CD4-positive, alpha-beta T cell treated with Interferon alpha-2 for 1 hour (primary cell): Measurements from ENCODE around the gene SPOCK1.

ENCODE experiments used
- DNase-seq, 2 donors: peaks; one replicate each; pipeline ENCODE4 v3.0.0-alpha.2; 2020 to 2022

Gene SPOCK1

GRCh38 chr5:137186759-137187461 lies 312.2 kb downstream of the SPOCK1 start:
- no peak for DNase-seq

DNA sequence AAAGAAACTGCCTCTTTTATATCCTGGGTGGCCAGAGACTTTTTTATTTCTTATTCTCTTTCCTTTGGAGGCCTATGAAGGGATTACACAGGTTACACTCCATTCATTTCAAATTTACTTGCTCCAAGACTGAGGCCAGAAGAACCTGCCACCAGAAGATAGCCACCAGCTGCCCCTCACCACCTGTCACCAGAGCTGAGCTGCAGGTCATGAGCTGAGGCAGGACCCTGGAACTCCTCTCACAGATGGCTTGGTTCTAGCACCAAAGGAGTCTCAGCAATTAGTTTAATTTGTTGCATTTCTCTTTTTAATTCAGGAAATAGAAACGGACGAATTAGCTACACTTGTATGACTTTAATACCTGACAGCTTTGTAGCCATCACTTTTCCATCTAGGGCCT lies 313.9 kb downstream of the SPOCK1 start:
- DNase-seq: no peak

DNA sequence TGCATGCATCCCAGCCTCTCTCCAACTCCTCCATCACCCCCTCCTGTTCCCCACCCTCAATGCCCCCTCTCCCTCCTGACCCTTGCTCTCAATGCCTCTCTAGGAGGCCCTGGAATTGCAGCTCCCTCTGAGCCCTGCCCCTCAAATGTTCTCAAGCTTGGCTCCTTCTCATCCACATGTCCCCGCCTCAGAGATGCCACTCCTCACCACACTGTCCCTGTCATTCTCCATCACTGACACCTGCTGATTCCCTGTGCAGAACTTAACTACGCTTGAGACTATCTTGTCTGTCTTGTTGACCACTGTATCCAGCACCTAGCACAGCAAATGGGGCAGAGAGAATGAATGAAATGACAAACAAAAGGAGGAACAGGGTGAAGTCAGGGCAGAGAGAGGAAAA lies 314.4 kb downstream of the SPOCK1 start:
- DNase-seq: no peak

DNA sequence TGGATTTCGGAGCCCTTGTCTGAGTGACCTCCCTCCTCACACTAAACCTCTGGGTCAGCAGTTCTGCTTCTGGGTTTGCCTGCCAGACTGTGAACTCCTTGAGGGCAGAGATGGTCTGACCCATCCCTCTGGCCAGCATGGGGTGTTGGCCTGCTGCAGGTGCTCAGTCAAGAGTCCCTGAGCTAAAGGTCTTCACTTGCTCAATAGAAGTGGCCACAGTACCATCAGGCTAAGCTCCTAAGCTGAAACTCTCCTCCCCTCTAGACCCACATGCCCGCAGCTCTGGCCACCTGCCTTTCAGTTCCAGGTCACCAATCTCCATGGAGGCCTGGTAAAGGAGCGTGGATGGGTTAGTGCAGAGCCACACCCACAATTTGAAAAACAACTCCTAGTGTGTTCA lies 316.6 kb downstream of the SPOCK1 start:
- DNase-seq: no peak

GRCh38 chr5:137181667-137182066 lies 317.5 kb downstream of the SPOCK1 start:
- DNase-seq: no peak

DNA sequence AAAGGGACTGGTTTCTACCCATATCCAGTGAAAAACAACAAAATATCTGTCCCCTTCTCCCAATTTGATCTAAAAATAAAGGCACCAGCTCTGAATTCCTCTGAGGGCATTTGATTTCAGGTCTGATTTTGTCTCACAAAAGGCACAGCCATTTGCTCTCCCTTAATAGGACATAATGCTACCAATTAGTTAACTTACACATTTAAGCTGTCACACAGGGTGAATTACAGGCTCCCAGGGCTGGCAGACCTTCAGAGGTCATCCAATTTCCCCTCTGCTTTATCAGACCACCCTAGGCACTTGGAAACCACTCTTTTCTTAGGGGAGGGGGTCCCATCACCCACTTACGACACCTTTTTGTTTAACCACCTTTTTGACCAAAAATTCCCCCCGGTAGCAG lies 319.9 kb downstream of the SPOCK1 start:
- no peak for DNase-seq

GRCh38 chr5:137176609-137177008 lies 322.5 kb downstream of the SPOCK1 start:
- no peak for DNase-seq

GRCh38 chr5:137176126-137176525 lies 323.0 kb downstream of the SPOCK1 start:
- DNase-seq: no peak

- DNase-seq: no peak
Observed at GRCh38 chr5:137174196-137174595, 324.9 kb downstream of the SPOCK1 start.

DNA sequence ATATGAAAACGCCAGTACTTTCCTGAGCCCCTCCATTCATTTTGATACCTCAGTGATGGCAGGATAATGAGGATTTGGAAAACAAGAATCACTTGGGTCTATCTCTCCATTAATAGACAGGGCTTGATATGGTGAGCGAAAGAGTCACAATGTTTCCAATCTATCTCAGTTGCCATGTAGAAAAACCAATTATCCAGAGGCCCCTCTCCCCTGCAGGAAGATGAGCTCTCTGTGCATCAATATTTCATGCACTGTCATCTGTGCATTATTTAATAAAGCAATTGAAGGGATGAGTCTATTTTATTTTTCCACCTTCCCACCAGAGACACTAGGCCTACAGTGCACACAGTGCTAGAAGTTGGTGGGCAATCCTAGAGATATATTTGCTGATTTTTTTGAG lies 326.9 kb downstream of the SPOCK1 start:
- no peak for DNase-seq

GRCh38 chr5:137167187-137167586 lies 331.9 kb downstream of the SPOCK1 start:
- DNase-seq: no peak

GRCh38 chr5:137164961-137165360 lies 334.2 kb downstream of the SPOCK1 start:
- no peak for DNase-seq

GRCh38 chr5:137164536-137164935 lies 334.6 kb downstream of the SPOCK1 start:
- no peak for DNase-seq

DNA sequence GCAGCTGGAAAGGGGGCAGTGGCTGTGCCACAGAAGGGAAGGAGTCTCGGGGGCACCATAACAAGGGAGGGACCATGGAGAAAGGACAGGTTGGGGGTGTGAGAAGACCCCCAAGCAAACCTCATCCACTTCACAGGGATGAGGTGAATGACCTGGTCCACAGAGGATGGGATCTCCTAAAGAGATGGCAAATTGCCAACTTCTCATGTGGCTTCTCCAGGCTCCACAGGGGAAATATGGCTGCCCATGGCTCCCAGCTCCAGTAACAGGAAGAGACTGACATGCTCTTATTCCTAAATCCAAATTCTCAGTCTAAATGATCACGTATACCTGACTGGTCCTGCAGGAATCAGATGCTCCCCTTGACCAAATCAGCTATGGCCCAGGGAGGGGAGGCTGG lies 340.4 kb downstream of the SPOCK1 start:
- no peak for DNase-seq

DNA sequence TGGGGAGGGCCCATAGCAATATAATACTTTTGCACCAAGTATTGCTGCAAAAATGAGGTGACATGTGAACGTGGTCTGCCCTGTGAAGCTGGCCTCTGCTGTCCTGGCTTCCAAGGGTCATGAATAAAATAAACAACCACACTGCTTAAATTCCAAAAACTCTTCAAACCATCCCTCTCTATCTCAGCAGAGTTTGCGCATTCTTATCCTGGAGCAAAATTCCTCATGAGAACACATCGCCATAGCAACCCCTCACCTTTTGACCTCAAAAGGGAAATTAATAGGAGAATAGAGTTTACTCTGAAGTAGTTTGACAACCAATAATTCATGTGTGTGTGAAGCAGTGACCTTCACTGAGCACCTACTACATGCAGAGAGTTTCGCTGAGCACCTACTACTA lies 342.9 kb downstream of the SPOCK1 start:
- no peak for DNase-seq

- no peak for DNase-seq
Observed at GRCh38 chr5:137155261-137156000, 343.7 kb downstream of the SPOCK1 start.

GRCh38 chr5:137152616-137153015 lies 346.5 kb downstream of the SPOCK1 start:
- DNase-seq: no peak

GRCh38 chr5:137148655-137149054 lies 350.5 kb downstream of the SPOCK1 start:
- DNase-seq: no peak

- no peak for DNase-seq
Observed at GRCh38 chr5:137148159-137148558, 351.0 kb downstream of the SPOCK1 start.

- DNase-seq: no peak
Observed at GRCh38 chr5:137147346-137147745, 351.8 kb downstream of the SPOCK1 start.

DNA sequence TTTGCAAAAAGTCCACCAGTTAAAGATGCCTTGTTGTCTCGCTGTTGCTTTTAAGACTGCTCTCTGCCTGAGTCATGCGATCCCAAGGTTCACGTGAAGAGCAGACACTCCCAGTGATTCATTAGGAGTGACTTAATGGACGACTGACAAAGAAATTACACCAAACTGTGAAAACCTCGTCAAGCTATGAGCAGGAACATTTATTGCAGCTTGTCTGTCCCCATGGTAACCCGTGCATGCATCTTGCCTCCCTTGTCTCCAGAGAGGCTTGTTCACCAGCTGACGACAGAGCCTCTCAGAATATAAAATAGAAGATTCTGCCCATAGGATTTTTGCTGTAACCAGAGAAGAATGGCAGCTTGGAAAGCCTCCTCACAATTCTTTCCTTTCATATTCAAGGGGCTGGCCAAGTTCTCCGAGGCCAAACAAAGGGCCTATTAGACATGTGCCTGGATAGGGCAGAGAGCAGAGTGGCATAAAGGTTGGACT lies 352.7 kb downstream of the SPOCK1 start:
- DNase-seq: no peak

DNA sequence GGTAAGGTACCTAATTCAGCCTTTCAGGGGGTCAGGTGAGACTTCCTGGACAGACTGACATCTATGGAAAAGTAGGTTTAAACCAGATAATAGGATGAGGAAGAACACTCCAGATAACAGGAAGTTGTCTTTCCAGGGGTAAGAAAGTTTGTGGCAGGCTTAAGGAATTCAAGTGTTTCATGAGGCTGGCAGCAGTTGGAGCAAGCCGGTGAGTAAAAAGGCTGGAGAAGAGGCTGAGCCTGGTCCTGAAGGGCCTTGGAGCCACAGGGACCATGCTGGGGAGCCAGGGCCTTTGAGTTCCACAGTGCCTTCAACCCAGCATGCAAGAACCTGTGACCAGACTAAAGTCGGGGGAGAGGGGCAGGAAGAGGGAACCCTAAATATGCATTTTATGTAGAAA lies 353.4 kb downstream of the SPOCK1 start:
- DNase-seq: no peak

DNA sequence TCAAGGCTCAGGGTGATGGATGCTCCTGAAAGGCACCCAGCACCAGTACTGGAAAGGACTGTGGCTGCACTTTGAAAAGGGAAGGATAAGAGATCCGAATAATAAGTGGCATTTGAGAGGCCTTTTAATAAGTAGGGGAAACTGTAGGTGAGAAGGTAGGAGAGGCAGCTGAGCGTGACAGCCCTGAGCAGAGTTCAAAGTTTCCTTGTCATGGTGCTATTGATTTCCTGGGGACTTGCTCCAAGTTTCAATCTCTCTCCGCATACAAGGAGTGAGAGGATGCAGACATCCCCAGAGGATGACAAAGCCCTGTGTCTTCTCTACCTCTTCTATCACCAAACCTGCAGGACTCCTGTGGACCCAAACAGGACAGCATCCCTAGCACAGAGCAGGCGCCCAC lies 354.5 kb downstream of the SPOCK1 start:
- DNase-seq: no peak

DNA sequence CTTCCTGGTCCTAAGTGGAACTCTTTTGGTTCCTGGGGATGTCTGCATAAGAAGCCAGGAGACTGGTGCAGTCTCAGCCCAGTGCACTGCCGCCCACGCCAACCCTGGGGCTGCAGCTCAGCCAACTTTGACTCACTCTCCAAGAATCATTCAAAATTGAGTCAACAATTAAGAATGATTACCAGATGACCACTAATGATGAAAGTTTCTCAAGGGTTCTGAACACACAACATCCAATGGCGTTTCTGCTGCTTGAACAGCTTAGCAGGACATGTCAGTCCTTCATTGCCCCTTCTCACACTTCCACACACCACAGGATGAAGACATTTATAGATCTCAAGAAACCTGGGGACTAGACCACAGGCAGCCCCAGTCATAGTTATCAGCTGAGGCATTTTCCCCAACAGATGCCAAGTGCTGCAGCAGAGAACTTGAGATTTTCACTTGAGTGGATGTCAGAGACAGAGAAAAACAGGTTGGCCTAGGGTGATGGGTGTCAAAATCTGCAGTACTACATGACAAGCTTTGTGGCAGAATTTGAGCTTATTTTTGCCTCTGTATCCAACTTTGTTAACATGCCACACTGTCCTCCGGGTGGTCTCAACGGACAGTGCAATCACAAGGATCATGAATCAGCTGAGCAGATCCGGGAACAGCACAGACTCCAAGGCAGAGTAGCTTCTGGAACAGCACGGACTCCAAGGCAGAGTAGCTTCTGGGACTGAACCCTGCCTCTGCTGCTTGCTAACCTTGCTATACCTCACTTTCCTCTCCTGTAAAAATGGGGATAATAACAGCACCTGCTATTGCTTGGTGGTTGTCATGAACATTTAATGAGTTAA lies 356.1 kb downstream of the SPOCK1 start:
- no peak for DNase-seq
